Sciatic nerve (tissue), 2 donors: ENCODE measurements around the gene SUPT4H1. TPM values are rescaled to one million over a fixed set of nuclear protein-coding genes. Genes with fewer than 3 reads are reported as not detected.

ENCODE experiments used
- ATAC-seq: fragments of 200-7000 bp; cut with Tn5 transposase; one replicate; pipeline ENCODE4 v1.9.1; 2020; ENCODE audit warnings: mild to moderate bottlenecking, moderate library complexity
- DNase-seq: peaks from one replicate; pipeline ENCODE4 v3.0.0-alpha.2; 2020; ENCODE audit warnings: low spot score
- intact Hi-C: fragments of 100-400 bp; cut with DNase I; formaldehyde crosslinking; loops from one replicate; pipeline ENCODE4 v1.14.2; 2022
- total RNA-seq: library from RNA; stranded (reverse); fragmentation: NEBNext Ultra II Directional; extraction: Animal tissue kit (Norgen Biotek cat#: 25700); gene quantifications from one replicate; pipeline ENCODE4 v1.2.1, GENCODE V29; 2021
- donor health status: DM: no; HTN: no; CAD: no.
- donor health status: DM: no; HTN: no; CAD: no.

The SUPT4H1 gene
- total RNA-seq, 1 donor from 2014 or later: 62.2 TPM

GRCh38 chr17:58382108-58382871 lies 30.3 kb upstream of the SUPT4H1 start:
- intact Hi-C loops: no loop called here
- DNase-seq: no peak

GRCh38 chr17:58381124-58382035 lies 29.4 kb upstream of the SUPT4H1 start:
- DNase-seq (no peak), ATAC-seq (no peak)
- intact Hi-C loops: no loop called here

More at GRCh38 chr17:58382108-58382871, 30.3 kb upstream of the SUPT4H1 start:
- no peak for ATAC-seq

- intact Hi-C loops: no loop called here
- ATAC-seq (no peak), DNase-seq (no peak)
Observed at GRCh38 chr17:58380207-58381123, 28.5 kb upstream of the SUPT4H1 start.

GRCh38 chr17:58379511-58379824 lies 27.5 kb upstream of the SUPT4H1 start:
- intact Hi-C loops: no loop called here
- no peak for ATAC-seq
- DNase-seq: no peak

- DNase-seq: no peak
- intact Hi-C loops: no loop called here
- ATAC-seq: no peak
Observed at GRCh38 chr17:58378733-58379510, 26.9 kb upstream of the SUPT4H1 start.

GRCh38 chr17:58377661-58378060 lies 25.7 kb upstream of the SUPT4H1 start:
- ATAC-seq: no peak
- intact Hi-C loops: no loop called here
- no peak for DNase-seq

GRCh38 chr17:58377093-58377601 lies 25.1 kb upstream of the SUPT4H1 start:
- DNase-seq: no peak
- intact Hi-C loops: no loop called here
- no peak for ATAC-seq

GRCh38 chr17:58376472-58377000 lies 24.5 kb upstream of the SUPT4H1 start:
- no peak for ATAC-seq
- DNase-seq: no peak
- intact Hi-C loops: no loop called here

GRCh38 chr17:58375811-58376210 lies 23.8 kb upstream of the SUPT4H1 start:
- no peak for ATAC-seq
- intact Hi-C loops: no loop called here
- DNase-seq: no peak

- DNase-seq: no peak
- intact Hi-C loops: no loop called here
- no peak for ATAC-seq
Observed at GRCh38 chr17:58375256-58375655, 23.3 kb upstream of the SUPT4H1 start.

- ATAC-seq: no peak
- DNase-seq: no peak
- intact Hi-C loops: no loop called here
Observed at GRCh38 chr17:58373923-58374322, 21.9 kb upstream of the SUPT4H1 start.

GRCh38 chr17:58373003-58373402 lies 21.0 kb upstream of the SUPT4H1 start:
- ATAC-seq (no peak), DNase-seq (no peak)
- intact Hi-C loops: no loop called here

- intact Hi-C loops: no loop called here
- ATAC-seq: no peak
- DNase-seq: no peak
Observed at GRCh38 chr17:58371300-58371950, 19.4 kb upstream of the SUPT4H1 start.

- ATAC-seq (no peak), DNase-seq (no peak)
- intact Hi-C loops: no loop called here
Observed at GRCh38 chr17:58370716-58371115, 18.7 kb upstream of the SUPT4H1 start.

- ATAC-seq (no peak), DNase-seq (no peak)
- intact Hi-C loops: no loop called here
Observed at GRCh38 chr17:58370309-58370708, 18.3 kb upstream of the SUPT4H1 start.

GRCh38 chr17:58369214-58370031 lies 17.4 kb upstream of the SUPT4H1 start:
- no peak for DNase-seq
- intact Hi-C loops: no loop called here
- ATAC-seq: no peak

GRCh38 chr17:58368860-58369213 lies 16.8 kb upstream of the SUPT4H1 start:
- DNase-seq: no peak
- ATAC-seq: no peak
- intact Hi-C loops: no loop called here
